SKM-1 treated with dmso at 0.1 percent for 144 hours (cell line): ENCODE data around the gene PTTG2.
A peak's percentile ranks its signal among the peaks of the same experiment; 100 is the strongest.

Experiments used
- DNase-seq: peaks from one replicate; lab custom pipeline; 2025; ENCODE audit not compliant: unreplicated experiment; lab: John Stamatoyannopoulos, UW

PTTG2 gene

GRCh38 chr4:37983951-37984350 lies 23.8 kb downstream of the PTTG2 start:
- DNase-seq: no peak

DNA sequence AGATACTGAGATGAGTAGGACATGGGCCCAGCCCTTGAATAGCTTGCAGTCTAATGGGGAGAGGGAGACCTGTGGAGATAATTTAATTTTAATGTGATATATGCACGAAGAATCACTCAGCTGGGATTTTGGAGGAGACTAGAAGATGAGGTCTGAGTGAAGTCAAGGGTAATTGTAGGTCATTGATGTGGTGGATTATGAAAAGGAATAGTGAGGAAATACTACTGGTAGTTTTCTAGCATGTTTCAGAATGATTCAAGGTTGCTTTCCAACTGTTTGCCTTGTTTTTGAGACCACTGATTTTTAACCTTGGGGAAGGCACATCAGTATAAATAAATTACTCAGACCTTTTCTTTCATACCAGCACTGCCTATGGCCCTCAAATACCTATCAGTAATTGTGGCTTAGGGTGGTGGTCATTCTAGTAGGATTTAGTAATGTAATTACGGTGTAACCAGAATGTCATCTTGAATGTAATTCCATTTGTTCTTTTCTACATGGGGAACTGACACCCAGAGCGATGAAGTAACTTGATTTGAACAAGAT lies 25.6 kb downstream of the PTTG2 start:
- no peak for DNase-seq

DNA sequence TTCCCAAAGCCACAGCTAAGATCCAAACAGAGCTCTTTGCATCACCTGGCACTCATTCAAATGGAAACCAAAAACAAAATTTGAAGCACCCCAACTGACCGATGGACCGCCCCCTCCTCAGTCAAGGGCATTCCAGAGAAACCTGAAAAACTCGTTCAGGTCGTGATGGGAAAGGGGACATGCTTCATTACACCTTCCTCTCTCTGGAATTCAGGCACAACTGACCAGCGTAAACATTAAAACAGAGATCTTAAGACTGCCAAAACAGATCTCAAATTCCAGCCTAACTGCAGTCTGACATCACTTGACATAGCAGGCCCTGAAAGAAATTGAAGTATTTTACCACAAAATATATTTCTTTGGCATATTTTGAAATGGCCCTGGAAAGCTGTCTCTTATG lies 28.5 kb downstream of the PTTG2 start:
- DNase-seq: no peak

- DNase-seq: peak; percentile 74
Measured at GRCh38 chr4:37989398-37990260, 29.4 kb downstream of the PTTG2 start.

- no peak for DNase-seq
Measured at GRCh38 chr4:37990731-37991245, 30.6 kb downstream of the PTTG2 start.

DNA sequence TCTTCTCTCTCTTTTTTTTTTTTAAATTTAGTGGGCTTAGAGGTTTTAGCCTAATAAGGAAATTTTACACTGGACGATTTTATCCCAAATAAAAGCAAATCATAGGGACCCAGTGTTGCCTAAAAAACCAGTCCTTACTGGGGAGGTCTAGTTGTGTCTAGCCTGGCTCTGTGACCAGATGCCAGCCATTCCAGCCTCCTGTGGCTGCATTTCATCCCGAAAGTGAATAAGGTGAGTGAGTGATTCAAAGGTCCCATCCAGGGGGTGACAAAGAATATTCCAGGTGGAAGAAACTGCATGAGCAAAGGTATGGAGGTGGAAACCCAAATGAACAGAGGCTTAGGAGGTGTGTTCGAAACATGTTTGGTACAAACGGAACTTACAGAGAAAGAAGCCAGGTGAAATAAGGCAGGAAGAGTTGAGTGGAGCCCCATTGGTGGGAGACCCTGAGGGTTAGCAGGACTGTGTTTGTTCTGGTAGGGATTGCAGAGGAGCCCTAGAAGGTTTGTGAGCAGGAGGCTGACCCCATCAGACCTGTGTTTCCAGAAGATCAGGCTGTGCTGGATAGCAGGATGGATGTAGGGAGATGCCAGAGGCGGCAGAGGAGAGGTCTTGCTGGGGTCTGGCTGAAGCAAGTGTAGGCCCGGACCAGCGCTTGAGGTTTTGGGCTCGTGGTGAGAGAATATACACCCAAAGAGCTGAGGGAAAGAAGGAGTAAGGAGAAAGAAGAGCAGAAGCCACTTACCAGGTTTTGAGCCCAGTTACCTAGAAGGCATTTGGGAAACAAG lies 31.6 kb downstream of the PTTG2 start:
- no peak for DNase-seq

GRCh38 chr4:37993806-37994205 lies 33.6 kb downstream of the PTTG2 start:
- no peak for DNase-seq

DNA sequence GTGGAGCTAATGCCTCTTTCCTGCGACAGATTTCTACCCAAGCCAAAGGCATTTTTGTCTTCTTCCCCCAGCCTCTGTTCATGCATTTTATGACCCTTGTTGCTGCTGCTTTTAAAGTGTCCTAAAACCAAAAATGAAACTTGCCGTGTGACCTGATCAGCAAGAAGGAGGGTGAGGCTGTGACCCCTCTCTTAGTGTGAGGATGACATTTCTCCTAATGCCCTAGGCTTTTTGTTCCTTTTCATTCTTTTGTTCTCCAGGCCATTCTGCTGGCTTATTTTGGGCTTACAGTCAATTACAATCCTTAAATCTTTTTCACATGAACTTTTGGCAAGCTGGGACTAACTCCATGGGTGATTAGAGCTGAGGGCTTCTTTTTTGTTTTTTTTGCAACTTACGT lies 34.4 kb downstream of the PTTG2 start:
- DNase-seq: no peak

DNA sequence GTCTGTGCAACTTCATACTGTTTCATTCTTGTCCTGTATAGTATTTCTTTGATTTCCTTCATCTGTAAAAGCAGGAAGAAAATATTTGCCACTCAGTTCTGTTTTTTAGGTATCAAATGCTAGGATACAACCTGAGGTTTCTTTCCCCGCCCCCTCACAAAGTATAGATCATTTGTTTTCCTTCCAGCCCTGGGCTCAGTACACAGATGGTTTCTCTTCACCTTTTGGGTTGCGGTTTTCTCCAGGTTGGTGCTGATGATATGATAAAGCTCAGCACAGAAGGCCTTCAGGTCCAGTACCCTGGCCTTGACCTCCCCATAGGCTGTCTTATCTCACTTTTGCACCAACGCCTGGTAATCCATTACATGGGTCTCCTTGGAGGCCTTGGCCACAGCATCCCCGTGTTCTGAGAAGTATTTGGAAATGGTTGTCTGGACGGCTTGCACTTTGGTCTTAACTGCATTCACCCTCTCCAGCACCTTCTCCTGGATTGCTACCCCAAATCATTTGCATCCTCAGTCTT lies 35.2 kb downstream of the PTTG2 start:
- no peak for DNase-seq

DNA sequence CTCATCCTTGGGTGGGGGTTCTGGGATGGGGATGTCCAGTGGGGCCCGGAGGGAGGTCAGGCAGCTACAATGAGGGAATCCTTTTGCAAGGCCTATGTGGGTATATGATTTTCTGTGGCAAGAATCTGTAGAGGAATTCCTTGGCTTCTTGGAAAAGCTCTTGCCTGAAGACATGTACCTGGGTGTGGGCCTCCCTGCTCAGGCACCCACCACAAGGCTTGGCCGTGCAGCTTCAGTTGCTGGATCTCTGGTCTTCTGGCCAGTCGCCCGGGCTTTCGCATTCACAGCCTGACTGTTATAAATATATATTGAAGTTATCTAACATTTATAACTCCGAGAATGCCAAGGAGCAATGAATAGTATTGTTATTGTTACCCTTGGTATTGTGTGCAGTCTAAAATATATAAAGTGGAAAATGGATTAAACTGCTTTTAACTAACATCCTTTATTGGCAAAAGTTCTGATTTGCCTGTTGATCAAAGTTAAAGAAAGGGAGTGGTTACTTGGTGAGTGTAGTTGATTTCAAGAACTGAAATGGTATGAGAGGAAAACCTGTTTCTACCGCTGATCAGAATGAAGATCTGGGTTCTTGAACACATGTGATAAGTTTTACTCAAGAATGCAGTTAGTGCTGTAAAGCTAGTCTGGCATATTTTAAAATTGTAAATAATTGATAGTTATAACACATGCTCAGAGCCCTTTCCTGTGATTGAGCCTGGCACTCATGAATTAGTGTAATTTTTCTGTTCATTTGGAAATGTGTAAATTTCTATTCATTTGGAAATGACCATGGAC lies 36.0 kb downstream of the PTTG2 start:
- no peak for DNase-seq

- no peak for DNase-seq
Measured at GRCh38 chr4:37998226-37998625, 38.0 kb downstream of the PTTG2 start.

DNA sequence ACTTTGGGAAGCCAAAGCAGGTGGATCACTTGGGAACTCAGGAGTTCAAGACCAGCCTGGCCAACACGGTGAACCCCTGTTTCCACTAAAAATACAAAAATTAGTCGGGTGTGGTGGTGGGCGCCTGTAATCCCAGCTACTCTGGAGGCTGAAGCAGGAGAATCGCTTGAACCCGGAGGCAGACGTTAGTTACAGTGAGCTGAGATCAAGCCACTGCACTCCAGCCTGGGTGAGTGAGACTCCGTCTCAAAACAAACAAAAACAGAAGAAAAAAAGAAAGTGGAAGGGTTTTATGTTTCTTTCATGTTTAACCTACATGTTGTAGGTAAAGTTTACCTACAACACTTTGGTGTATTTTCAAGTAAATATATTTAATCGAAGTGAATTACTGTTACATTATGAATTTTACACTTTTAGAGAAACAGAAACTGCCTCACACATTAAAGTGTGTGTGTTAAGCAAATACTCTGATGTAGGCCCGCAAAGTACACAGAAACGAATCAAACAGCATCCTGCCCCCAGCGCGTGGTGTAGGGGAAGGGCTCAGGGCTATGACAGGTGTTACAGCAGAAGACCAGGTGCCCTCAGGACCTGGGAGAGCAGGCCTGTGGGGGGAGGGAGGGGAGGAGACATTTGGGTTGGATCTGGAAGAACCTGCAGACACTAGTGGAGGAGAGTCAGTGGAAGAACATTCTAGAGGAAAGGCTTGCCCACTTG lies 39.0 kb downstream of the PTTG2 start:
- DNase-seq: no peak

DNA sequence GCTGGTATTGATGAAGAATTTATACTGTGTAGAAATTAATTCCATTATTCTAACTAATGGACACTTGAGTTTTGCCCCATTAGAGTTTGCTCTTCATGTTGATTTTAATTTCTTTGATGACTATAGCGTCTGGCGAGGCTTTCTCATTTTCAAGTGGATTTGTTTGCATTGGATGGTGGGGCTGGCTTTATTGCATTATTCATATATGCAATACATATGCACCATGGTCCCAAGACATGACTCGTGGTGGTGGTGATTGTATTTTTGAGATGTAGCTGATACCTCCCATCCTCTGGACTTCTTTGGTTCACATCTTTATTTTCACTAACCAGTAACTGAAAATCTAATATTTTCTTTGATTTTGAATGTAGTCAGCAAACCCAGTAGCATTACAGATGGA lies 39.8 kb downstream of the PTTG2 start:
- DNase-seq: no peak

DNA sequence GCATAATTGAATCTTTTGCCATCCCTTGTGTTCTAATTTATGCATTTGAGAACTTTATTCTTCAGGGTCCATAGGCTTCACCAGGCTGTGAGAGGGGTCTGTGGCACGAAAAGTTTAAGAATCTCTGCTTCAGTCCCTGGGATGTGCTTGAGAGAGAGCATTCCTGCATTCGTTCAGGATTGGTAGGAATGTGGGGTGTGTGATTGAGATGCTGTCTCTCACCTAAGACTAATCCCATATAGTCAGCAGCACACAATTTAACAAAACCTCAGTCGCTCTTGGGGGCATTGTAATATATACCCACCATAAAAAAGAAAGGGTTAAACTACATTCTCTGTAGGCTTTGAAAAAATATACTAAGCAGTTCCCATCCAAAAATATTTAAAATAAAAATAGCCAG lies 41.7 kb downstream of the PTTG2 start:
- no peak for DNase-seq

DNA sequence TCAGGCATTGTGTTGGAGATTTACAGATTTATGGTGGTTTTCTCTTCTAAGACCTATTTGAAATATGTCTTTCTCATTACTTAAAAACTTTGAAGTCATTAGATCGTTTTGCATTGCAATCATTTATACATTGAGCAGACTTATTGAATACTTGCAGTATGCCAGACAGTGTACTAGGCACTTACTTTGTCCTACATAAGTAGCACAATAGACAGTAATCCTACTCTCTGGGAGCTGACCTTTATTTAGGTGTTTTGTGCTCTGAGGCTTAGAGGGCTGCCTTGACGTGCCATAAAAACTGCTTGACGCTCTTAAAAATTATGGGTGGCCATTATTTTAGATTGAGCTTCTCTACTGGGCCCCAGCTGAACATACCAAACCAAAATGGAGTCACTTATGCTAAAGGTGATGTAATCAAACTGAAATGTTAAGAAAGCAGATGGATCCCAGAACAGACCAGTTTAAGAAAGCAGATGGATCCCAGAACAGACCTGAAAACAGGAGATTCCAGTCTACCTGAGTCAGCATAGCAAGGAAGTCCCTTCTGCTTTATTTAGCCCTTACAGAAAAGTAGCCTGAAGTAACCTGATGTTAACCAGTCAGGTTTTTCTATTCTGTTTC lies 42.4 kb downstream of the PTTG2 start:
- no peak for DNase-seq

- no peak for DNase-seq
Measured at GRCh38 chr4:38003102-38003501, 42.9 kb downstream of the PTTG2 start.

DNA sequence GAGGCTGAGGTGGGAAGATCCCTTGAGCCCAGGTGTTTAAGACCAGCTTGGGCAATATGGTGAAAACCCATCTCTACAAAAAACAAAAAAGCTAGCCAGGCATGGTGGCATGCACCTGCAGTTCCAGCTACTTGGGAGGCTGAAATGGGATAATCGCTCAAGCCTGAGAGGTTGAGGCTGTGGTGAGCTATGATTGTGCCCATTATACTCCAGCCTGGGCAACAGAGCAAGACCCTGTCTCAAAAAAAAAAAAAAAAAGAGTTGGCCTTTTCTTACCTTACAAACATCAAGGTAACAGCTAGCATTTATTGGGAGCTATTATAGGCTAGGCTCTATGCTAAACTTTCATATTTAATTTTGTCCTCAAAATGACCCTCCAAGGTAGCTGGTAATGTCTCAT lies 43.4 kb downstream of the PTTG2 start:
- DNase-seq: no peak

DNA sequence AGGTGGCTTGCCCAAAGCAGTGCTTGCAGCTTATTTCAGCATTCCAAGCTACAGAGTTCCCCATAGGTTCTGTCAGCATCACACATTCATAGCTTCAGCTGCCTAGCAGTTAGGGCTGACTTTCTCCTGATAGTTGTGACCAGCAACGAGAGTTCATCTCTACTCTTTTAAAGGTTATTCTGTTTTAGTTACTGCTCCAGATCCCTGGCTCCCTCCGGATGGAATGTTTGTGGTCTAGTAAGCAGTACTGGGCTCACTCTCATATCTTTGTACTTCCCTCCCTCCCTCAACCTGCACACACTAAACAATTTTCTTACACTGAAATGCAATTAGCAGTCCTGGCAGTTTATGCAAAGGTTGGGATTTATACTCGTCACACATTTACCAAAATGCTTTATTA lies 43.9 kb downstream of the PTTG2 start:
- DNase-seq: no peak

DNA sequence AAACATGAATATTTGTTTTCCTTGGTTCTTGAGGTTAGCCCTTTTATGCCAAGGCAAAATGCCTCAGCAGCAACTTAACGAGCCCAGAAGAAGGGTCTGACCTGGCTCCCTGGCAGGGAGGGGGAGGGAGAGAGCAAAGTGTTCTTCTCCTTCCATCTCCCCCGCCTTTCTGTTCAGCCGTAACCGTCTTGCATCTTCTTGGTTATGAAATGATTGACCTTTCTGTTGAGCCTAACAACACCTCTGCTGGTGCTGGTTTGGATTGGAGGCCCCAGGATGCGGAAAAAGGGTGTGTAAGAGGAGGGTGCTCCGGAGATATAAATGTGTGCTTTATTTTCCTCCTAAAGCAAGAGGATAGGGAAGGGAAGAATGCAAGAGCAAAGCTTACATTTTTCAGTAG lies 44.7 kb downstream of the PTTG2 start:
- no peak for DNase-seq

- no peak for DNase-seq
Measured at GRCh38 chr4:38005637-38006036, 45.4 kb downstream of the PTTG2 start.
